OCI-LY1 (cell line): ENCODE data around the gene LRRN4.

ENCODE experiments used
- CTCF ChIP-seq: fragments of 200-600 bp; sonication (generic), shearing (Covaris generic); IDR thresholded peaks from 2 replicates; pipeline ENCODE4 v1.5.1; 2017; ENCODE audit warnings: mild to moderate bottlenecking, antibody characterized with exemption, low read length, moderate library complexity, mixed read lengths
- EZH2 ChIP-seq: fragments of 200-600 bp; sonication (generic), shearing (Covaris generic); IDR thresholded peaks from 2 replicates; pipeline ENCODE4 v1.8.0; 2017; ENCODE audit warnings: borderline replicate concordance, mixed run types, mild to moderate bottlenecking, antibody characterized with exemption, low read length, moderate library complexity, mixed read lengths

GRCh38 chr20:6070829-6071695, 17.2 kb upstream of the LRRN4 start:
- no peak for TF ChIP-seq CTCF
- no peak for TF ChIP-seq EZH2
